H9 (cell line): ENCODE results near the gene CD300LG. TPM values are rescaled to one million over a fixed set of nuclear protein-coding genes. Genes with fewer than 3 reads are reported as not detected.

Experiments used
- DNase-seq: peaks from one replicate; pipeline ENCODE4 v3.0.0-alpha.2; 2017
- H2AFZ ChIP-seq: one replicate; pipeline ENCODE4 v1.6.1; 2013; ENCODE audit warnings: mild to moderate bottlenecking, low read length, control low read depth, moderate library complexity
- H2AK5ac ChIP-seq: 2 replicates; pipeline ENCODE4 v1.6.1; 2013; ENCODE audit warnings: low read length, control low read depth, mixed read lengths; ENCODE audit not compliant: insufficient read length
- H2BK120ac ChIP-seq: one replicate; pipeline ENCODE4 v1.6.1; 2013; ENCODE audit warnings: low read depth, mild to moderate bottlenecking, low read length, control low read depth, inconsistent platforms; ENCODE audit not compliant: poor library complexity, severe bottlenecking
- H2BK12ac ChIP-seq: 2 replicates; pipeline ENCODE4 v1.6.1; 2013; ENCODE audit warnings: low read length, control low read depth, mixed read lengths, low read depth; ENCODE audit not compliant: insufficient read length
- H2BK15ac ChIP-seq: 2 replicates; pipeline ENCODE4 v1.6.1; 2013; ENCODE audit warnings: low read depth, low read length, control low read depth
- H2BK20ac ChIP-seq: one replicate; pipeline ENCODE4 v1.6.1; 2013; ENCODE audit warnings: low read depth, mild to moderate bottlenecking, low read length, control low read depth, inconsistent platforms; ENCODE audit not compliant: poor library complexity, severe bottlenecking
- H2BK5ac ChIP-seq: 2 replicates; pipeline ENCODE4 v1.6.1; 2013; ENCODE audit warnings: low read length, control low read depth, mixed read lengths; ENCODE audit not compliant: insufficient read length
- H3K14ac ChIP-seq: 2 replicates; pipeline ENCODE4 v1.6.1; 2013; ENCODE audit warnings: low read length, control low read depth; ENCODE audit not compliant: insufficient read depth
- H3K18ac ChIP-seq: 2 replicates; pipeline ENCODE4 v1.6.1; 2013; ENCODE audit warnings: low read depth, mild to moderate bottlenecking, mixed read lengths, low read length, control low read depth; ENCODE audit not compliant: insufficient read length
- H3K23ac ChIP-seq: 2 replicates; pipeline ENCODE4 v1.6.1; 2013; ENCODE audit warnings: low read length, control low read depth, mixed read lengths, low read depth; ENCODE audit not compliant: insufficient read length
- H3K23me2 ChIP-seq: 2 replicates; pipeline ENCODE4 v1.6.1; 2013; ENCODE audit warnings: low read depth, mild to moderate bottlenecking, mixed read lengths, low read length, control low read depth; ENCODE audit not compliant: insufficient read length, poor library complexity, severe bottlenecking
- H3K27ac ChIP-seq: 2 replicates; pipeline ENCODE4 v1.5.1; 2013; ENCODE audit warnings: low read length, control low read depth, mixed read lengths, low read depth; ENCODE audit not compliant: insufficient read length
- H3K27me3 ChIP-seq: 2 replicates; pipeline ENCODE4 v1.6.1; 2013; ENCODE audit warnings: low read length, control low read depth, inconsistent platforms; ENCODE audit not compliant: insufficient read depth
- H3K4ac ChIP-seq: 2 replicates; pipeline ENCODE4 v1.6.1; 2013; ENCODE audit warnings: low read depth, mild to moderate bottlenecking, control low read depth, inconsistent platforms, low read length, moderate library complexity
- H3K4me1 ChIP-seq: 2 replicates; pipeline ENCODE4 v1.6.1; 2013; ENCODE audit warnings: low read length, control low read depth, inconsistent platforms; ENCODE audit not compliant: insufficient read depth
- H3K4me2 ChIP-seq: 2 replicates; pipeline ENCODE4 v1.6.1; 2013; ENCODE audit warnings: low read length, control low read depth, mixed read lengths; ENCODE audit not compliant: insufficient read length, insufficient read depth
- H3K56ac ChIP-seq: 2 replicates; pipeline ENCODE4 v1.6.1; 2013; ENCODE audit warnings: low read depth, mild to moderate bottlenecking, mixed read lengths, low read length, control low read depth; ENCODE audit not compliant: insufficient read length
- H3K79me1 ChIP-seq: 2 replicates; pipeline ENCODE4 v1.6.1; 2013; ENCODE audit warnings: low read depth, mild to moderate bottlenecking, moderate library complexity, low read length, control low read depth, inconsistent platforms; ENCODE audit not compliant: insufficient read depth, poor library complexity, severe bottlenecking
- H3K79me2 ChIP-seq: 2 replicates; pipeline ENCODE4 v1.6.1; 2013; ENCODE audit warnings: low read length, control low read depth, inconsistent platforms; ENCODE audit not compliant: insufficient read depth
- H3K9ac ChIP-seq: 2 replicates; pipeline ENCODE4 v1.6.1; 2013; ENCODE audit warnings: low read length, control low read depth, mixed read lengths; ENCODE audit not compliant: insufficient read length; ENCODE audit errors: extremely low read depth
- H3K9me3 ChIP-seq: one replicate; pipeline ENCODE4 v1.6.1; 2013; ENCODE audit warnings: low read depth, low read length, inconsistent platforms; ENCODE audit not compliant: control insufficient read depth
- H3T11ph ChIP-seq: one replicate; pipeline ENCODE4 v1.6.1; 2013; ENCODE audit warnings: mild to moderate bottlenecking, low read length, control low read depth, inconsistent platforms
- H4K20me1 ChIP-seq: one replicate; pipeline ENCODE4 v1.6.1; 2013; ENCODE audit not compliant: control insufficient read depth, insufficient read length, insufficient read depth
- H4K5ac ChIP-seq: 2 replicates; pipeline ENCODE4 v1.6.1; 2013; ENCODE audit warnings: low read depth, mild to moderate bottlenecking, mixed read lengths, low read length, control low read depth; ENCODE audit not compliant: insufficient read length
- H4K8ac ChIP-seq: replicated peaks from 2 replicates; pipeline ENCODE4 v1.6.1; 2013; ENCODE audit warnings: low read length, control low read depth, mixed read lengths, low read depth; ENCODE audit not compliant: insufficient read length
- H4K91ac ChIP-seq: 2 replicates; pipeline ENCODE4 v1.6.1; 2013; ENCODE audit warnings: low read depth, mild to moderate bottlenecking, moderate library complexity, mixed read lengths, low read length, control low read depth; ENCODE audit not compliant: insufficient read length
- H3K27ac Mint-ChIP-seq, 3 experiments: 2 replicates in 2 of 3; 3 replicates in 1 of 3; pipeline ENCODE4 v1.8.0; 2020 to 2021; ENCODE audit warnings: mixed read lengths in 3 of 3, mild to moderate bottlenecking in 1 of 3, moderate library complexity in 1 of 3
- H3K27me3 Mint-ChIP-seq: 2 replicates; pipeline ENCODE4 v1.8.0; 2021; ENCODE audit warnings: low read depth, mild to moderate bottlenecking, moderate library complexity, mixed read lengths
- H3K36me3 Mint-ChIP-seq, 3 experiments: 2 replicates in 2 of 3; 3 replicates in 1 of 3; pipeline ENCODE4 v1.8.0; 2020 to 2021; ENCODE audit warnings: low read depth in 3 of 3, mixed read lengths in 3 of 3; ENCODE audit not compliant: insufficient read depth in 1 of 3
- H3K4me1 Mint-ChIP-seq, 2 experiments: 2 replicates each; pipeline ENCODE4 v1.8.0; 2020; ENCODE audit warnings: mixed read lengths in 2 of 2
- H3K4me3 Mint-ChIP-seq, 2 experiments: 2 replicates in 1 of 2; 3 replicates in 1 of 2; pipeline ENCODE4 v1.8.0; 2020 to 2021; ENCODE audit warnings: mild to moderate bottlenecking in 2 of 2, mixed read lengths in 2 of 2, moderate library complexity in 1 of 2
- H3K9me3 Mint-ChIP-seq, 2 experiments: 2 replicates in 1 of 2; 3 replicates in 1 of 2; pipeline ENCODE4 v1.8.0; 2020; ENCODE audit warnings: mild to moderate bottlenecking in 2 of 2, mixed read lengths in 2 of 2, moderate library complexity in 1 of 2
- CTCF ChIP-seq: fragments of 200-600 bp; sonication (generic); conservative IDR thresholded peaks from 3 replicates; pipeline ENCODE4 v1.8.0; 2021; ENCODE audit warnings: antibody characterized with exemption, mild to moderate bottlenecking
- WGBS: extraction: QIAGEN DNeasy Blood & Tissue Kit; methylation state at CpG from one replicate; pipeline ENCODE4 v1.1.7; 2013; ENCODE audit warnings: missing lambda C conversion rate, low lambda C conversion rate, mixed read lengths; ENCODE audit not compliant: insufficient read length; ENCODE audit errors: extremely low coverage; 5-methylcytosine and 5-hydroxymethylcytosine counted together
- total RNA-seq: library from RNA; stranded (reverse); gene quantifications from 2 replicates; pipeline ENCODE4 v1.2.1, GENCODE V29; 2021

CD300LG gene
- total RNA-seq, 1 experiment from 2014 or later, result not detected

GRCh38 chr17:43814026-43814425 lies 33.0 kb upstream of the CD300LG start:
- peak; percentile 82 for DNase-seq
- no peaks in the 10 kb centered on the region for H3K79me1 ChIP-seq
- H4K91ac ChIP-seq, result no peak overlapping the region
- no peak overlapping the region for H3K9ac ChIP-seq
- no peaks in the 10 kb centered on the region for H3K4me1 ChIP-seq
- H2AK5ac ChIP-seq, result no peak overlapping the region
- H3K9me3 ChIP-seq, result no peaks in the 10 kb centered on the region
- H3K27ac Mint-ChIP-seq, result peak overlapping the region in 1 of 3 experiments; percentile 56; a peak in 2 of 7 replicates
- no peak overlapping the region for H3K23ac ChIP-seq
- H3K56ac ChIP-seq, result no peak overlapping the region
- H2BK5ac ChIP-seq, result no peak overlapping the region
- no CpG with 5 or more reads among the region's 12 CpGs for WGBS
- no peak overlapping the region for H2AFZ ChIP-seq
- peaks cover 0 to 3% (median 0%) of the 10 kb centered on the region in 3 experiments; a peak in 5 of 7 replicates for H3K36me3 Mint-ChIP-seq
- H3K79me2 ChIP-seq, result no peaks in the 10 kb centered on the region
- no peak overlapping the region for H4K5ac ChIP-seq
- H3K4me3 Mint-ChIP-seq, result no peak overlapping the region
- H3K4ac ChIP-seq, result no peak overlapping the region
- no peak overlapping the region for H3K18ac ChIP-seq
- H2BK120ac ChIP-seq, result no peak overlapping the region
- H3K4me2 ChIP-seq, result no peak overlapping the region
- H3K27ac ChIP-seq, result no peak overlapping the region
- no peak overlapping the region for H3K14ac ChIP-seq
- no peaks in the 10 kb centered on the region for H3K9me3 Mint-ChIP-seq
- H3T11ph ChIP-seq, result no peak overlapping the region
- H3K23me2 ChIP-seq, result no peaks in the 10 kb centered on the region
- no peak overlapping the region for H4K8ac ChIP-seq
- TF ChIP-seq CTCF, result peak; percentile 62
- no peaks in the 10 kb centered on the region for H3K27me3 Mint-ChIP-seq
- no peak overlapping the region for H2BK12ac ChIP-seq
- H2BK15ac ChIP-seq, result no peak overlapping the region
- no peaks in the 10 kb centered on the region for H3K27me3 ChIP-seq
- no peak overlapping the region for H2BK20ac ChIP-seq
- H4K20me1 ChIP-seq, result no peaks in the 10 kb centered on the region
- peaks cover 15 to 16% of the 10 kb centered on the region in 2 experiments for H3K4me1 Mint-ChIP-seq
